ENCODE measurements around the gene ROM1.

DNA sequence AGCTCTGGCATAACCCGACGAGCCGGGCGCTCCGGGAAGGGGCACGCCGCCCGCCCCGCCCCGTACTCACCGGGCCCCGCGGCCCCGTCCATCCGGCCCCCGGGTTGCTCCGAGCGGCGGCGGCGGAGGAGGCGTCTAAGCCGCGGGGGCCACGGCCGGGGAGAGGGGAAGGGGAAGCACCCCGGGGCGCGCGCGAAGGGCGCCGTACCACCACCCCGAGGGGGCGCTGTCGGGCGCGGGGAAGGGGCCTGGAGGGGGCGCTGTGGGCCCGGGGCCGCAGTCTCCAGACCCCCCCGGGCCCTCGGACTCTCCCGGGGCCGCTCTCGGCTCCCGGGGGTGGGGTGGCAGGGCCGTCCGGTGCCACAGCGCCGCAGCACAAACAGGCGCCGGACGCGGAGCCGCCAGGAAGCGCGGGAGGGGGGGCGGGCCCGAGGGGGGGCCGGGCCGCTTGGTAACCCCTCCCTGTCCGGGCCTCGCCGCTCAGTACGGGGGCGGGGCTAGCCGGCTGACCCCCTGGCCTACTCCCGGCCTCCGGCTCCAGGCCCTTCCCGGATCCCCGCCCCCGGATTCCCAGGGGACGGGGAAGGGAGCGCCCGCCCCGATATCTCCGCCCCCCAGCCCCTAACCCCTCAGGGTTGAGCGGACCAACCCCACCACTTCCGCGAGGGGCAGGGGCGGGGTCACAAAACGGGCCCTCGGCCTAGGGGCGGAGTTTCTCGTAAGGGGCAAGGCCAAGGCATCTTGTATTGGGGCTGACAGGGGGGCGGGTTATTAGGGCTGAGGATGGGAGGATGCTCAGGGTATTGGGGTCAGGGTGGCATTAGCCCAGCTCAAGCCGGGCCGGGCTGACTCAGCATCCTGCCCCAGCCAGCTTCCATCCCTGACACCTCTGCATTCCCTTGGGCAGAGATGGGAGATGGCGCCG, at the start of gene ROM1, which contains the start of gene EML3:
- TF ChIP-seq POLR2AphosphoS5 (IDR thresholded peaks at IDR 0.05), result peak; percentile 56
- TF ChIP-seq CTCF (IDR thresholded peaks at IDR 0.05), result peak; percentile 90 to 97 (median 92)
- TF ChIP-seq POLR2A (IDR thresholded peaks at IDR 0.05), result peak; percentile 7

Data from prostate gland (tissue), 2 donors.